A549 (cell line): ENCODE results near the gene NOS1.

Source experiments
- BHLHE40 ChIP-seq: IDR thresholded peaks from 2 replicates; pipeline ENCODE4 v1.6.1; 2012; ENCODE audit warnings: low read depth, low read length, inconsistent platforms
- CHD2 ChIP-seq: fragments of 150-350 bp; IDR thresholded peaks from 2 replicates; pipeline ENCODE4 v1.6.1; 2014; ENCODE audit warnings: low read length; ENCODE audit not compliant: partially characterized antibody
- EP300 ChIP-seq, 2 experiments: fragments of >200 bp; sonication (Bioruptor Twin); formaldehyde crosslinking; IDR thresholded peaks; 2 replicates in 1 of 2; 3 replicates in 1 of 2; pipeline ENCODE4 v1.6.1; 2016 to 2017
- JUN ChIP-seq, 2 experiments: fragments of >200 bp; sonication (Bioruptor Twin); formaldehyde crosslinking; IDR thresholded peaks; 2 replicates in 1 of 2; 3 replicates in 1 of 2; pipeline ENCODE4 v1.6.1; 2016 to 2017
- MAX ChIP-seq: IDR thresholded peaks from 2 replicates; pipeline ENCODE4 v1.6.1; 2012
- MYC ChIP-seq: IDR thresholded peaks from 2 replicates; pipeline ENCODE4 v1.6.1; 2012; ENCODE audit warnings: mild to moderate bottlenecking, inconsistent platforms, low read length, improper control_type of control experiment, borderline replicate concordance
- POLR2A ChIP-seq: IDR thresholded peaks from 2 replicates; pipeline ENCODE4 v1.6.1; 2012; ENCODE audit warnings: mild to moderate bottlenecking, low read length
- RNF2 ChIP-seq: fragments of 200-600 bp; sonication (generic); IDR thresholded peaks from 2 replicates; pipeline ENCODE4 v1.6.1; 2016; ENCODE audit warnings: low read depth, mild to moderate bottlenecking, antibody characterized with exemption, moderate library complexity, borderline replicate concordance
- SMC3 ChIP-seq: fragments of >200 bp; sonication (Bioruptor Twin); formaldehyde crosslinking; IDR thresholded peaks from 3 replicates; pipeline ENCODE4 v1.6.1; 2018; ENCODE audit warnings: inconsistent platforms
- ZFP36 ChIP-seq: fragments of 450-650 bp; IDR thresholded peaks from 2 replicates; pipeline ENCODE4 v1.6.1; 2014; ENCODE audit warnings: borderline replicate concordance; ENCODE audit not compliant: partially characterized antibody
- ZSCAN20 ChIP-seq: fragments of 250-450 bp; sonication (Bioruptor Pico); IDR thresholded peaks from 2 replicates; pipeline ENCODE4 v1.8.0; 2022; ENCODE audit warnings: mild to moderate bottlenecking, moderate library complexity
- TF ChIP-seq, protein P1 (sequence below): fragments of >200 bp; sonication (Bioruptor Twin); formaldehyde crosslinking; IDR thresholded peaks from 3 replicates; pipeline ENCODE4 v1.5.1; 2016
- TF ChIP-seq, protein P2 (sequence below): fragments of 250-450 bp; sonication (Bioruptor Pico); IDR thresholded peaks from 2 replicates; pipeline ENCODE4 v1.5.0; 2020; ENCODE audit warnings: low read depth, mild to moderate bottlenecking, moderate library complexity

- TF ChIP-seq SMC3 = no peak
- no peak for TF ChIP-seq EP300 (IDR thresholded peaks at IDR 0.05)
- TF ChIP-seq, protein P1, sequence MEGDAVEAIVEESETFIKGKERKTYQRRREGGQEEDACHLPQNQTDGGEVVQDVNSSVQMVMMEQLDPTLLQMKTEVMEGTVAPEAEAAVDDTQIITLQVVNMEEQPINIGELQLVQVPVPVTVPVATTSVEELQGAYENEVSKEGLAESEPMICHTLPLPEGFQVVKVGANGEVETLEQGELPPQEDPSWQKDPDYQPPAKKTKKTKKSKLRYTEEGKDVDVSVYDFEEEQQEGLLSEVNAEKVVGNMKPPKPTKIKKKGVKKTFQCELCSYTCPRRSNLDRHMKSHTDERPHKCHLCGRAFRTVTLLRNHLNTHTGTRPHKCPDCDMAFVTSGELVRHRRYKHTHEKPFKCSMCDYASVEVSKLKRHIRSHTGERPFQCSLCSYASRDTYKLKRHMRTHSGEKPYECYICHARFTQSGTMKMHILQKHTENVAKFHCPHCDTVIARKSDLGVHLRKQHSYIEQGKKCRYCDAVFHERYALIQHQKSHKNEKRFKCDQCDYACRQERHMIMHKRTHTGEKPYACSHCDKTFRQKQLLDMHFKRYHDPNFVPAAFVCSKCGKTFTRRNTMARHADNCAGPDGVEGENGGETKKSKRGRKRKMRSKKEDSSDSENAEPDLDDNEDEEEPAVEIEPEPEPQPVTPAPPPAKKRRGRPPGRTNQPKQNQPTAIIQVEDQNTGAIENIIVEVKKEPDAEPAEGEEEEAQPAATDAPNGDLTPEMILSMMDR = no peak
- TF ChIP-seq CHD2 = no peak
- no peak for TF ChIP-seq ZSCAN20 (CRISPR knock-in tag)
- no peak for TF ChIP-seq POLR2A
- no peak for TF ChIP-seq MYC
- TF ChIP-seq ZFP36 = no peak
- TF ChIP-seq RNF2 = no peak
- TF ChIP-seq BHLHE40 = no peak
- no peak for TF ChIP-seq MAX
- no peak for TF ChIP-seq JUN (IDR thresholded peaks at IDR 0.05)
- TF ChIP-seq, protein P2, sequence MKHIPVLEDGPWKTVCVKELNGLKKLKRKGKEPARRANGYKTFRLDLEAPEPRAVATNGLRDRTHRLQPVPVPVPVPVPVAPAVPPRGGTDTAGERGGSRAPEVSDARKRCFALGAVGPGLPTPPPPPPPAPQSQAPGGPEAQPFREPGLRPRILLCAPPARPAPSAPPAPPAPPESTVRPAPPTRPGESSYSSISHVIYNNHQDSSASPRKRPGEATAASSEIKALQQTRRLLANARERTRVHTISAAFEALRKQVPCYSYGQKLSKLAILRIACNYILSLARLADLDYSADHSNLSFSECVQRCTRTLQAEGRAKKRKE (CRISPR knock-in tag) = no peak
Measured at GRCh38 chr12:117293510-117293909, 67.9 kb downstream of the NOS1 start.
